Limb (tissue), 2 donors: ENCODE results near the gene RAB15.

Experiments used
- DNase-seq, 2 donors: peaks; one replicate each; pipeline ENCODE4 v3.0.0-alpha.2; 2016; ENCODE audit errors: extremely low spot score in 2 of 2

Gene RAB15

DNA sequence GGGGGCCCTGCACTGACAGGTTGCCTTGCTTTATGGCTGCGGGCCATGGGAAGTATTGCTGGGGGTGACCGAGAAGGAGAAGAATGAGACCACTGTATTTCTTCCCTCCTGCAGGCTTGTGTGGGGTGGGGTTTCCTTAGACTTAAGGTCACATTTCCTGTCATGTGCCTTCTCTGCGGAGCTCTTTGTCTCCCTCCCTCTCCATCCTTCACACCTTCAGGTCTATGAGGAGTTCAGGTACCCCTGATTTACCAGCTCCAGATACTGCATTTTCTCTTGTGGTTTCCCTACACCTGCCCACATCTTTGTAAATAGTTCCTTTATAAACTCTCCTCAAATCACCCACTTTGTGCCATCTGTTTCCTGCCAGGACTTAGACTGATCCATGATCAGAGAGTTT, 18.2 kb upstream of the RAB15 start:
- DNase-seq = no peak

DNA sequence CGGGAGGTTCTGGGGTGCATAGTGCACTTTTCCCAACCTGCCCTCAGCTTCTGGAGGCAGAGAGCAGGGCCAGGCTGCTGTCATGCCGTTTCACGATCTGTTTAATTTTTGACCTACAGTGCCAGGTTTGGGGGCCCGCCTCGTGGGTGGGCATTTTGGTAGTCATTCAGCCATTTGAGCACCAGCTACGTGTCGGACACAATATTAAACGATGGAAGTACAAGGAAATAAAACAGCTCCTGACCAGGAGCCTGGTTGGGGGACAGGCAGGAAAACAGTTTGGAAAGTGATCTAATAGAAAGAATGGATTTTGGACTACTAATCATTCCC, 15.3 kb upstream of the RAB15 start:
- DNase-seq = no peak

DNA sequence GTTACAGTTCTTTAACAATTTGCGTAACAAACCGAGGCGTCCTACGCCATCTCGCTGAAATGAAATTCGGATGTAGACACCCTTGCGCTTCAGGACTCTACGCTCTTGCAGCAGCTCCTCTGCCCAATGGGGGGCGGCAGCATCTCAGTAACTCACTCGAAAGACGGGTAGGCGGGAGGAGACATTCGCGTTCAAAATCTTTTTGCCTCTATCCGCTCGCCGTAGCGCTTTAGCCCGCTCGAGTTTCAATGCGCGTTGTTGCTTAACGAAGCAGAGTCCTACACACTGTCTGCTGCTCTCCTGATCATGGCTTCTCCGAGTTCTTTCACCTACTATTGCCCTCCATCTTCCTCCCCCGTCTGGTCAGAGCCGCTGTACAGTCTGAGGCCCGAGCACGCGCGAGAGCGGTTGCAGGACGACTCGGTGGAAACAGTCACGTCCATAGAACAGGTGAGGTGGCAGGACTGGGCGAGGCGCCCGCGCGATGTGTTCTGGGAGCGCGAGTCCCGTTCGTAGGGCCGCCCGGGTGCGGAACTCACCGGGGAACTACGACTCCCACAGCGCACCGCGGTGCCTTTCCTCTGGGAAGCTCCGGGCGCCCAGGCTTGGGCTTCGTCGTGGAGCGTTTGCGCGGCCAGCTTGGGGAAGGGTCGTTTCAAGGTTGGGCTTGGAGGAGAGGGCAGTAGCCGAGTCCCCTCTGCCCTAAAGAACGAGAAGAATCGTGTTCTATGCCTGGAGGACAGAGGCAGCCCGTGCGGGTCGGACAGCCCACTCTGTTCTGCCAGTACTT, 14.7 kb upstream of the RAB15 start, which contains the start of gene FNTB:
Gene FNTB (plus strand): TSS at position 248 of the 790 bp plus-strand sequence. CDS start 59 bp downstream, at position 307.
- peak; percentile 96 to 98 for DNase-seq

DNA sequence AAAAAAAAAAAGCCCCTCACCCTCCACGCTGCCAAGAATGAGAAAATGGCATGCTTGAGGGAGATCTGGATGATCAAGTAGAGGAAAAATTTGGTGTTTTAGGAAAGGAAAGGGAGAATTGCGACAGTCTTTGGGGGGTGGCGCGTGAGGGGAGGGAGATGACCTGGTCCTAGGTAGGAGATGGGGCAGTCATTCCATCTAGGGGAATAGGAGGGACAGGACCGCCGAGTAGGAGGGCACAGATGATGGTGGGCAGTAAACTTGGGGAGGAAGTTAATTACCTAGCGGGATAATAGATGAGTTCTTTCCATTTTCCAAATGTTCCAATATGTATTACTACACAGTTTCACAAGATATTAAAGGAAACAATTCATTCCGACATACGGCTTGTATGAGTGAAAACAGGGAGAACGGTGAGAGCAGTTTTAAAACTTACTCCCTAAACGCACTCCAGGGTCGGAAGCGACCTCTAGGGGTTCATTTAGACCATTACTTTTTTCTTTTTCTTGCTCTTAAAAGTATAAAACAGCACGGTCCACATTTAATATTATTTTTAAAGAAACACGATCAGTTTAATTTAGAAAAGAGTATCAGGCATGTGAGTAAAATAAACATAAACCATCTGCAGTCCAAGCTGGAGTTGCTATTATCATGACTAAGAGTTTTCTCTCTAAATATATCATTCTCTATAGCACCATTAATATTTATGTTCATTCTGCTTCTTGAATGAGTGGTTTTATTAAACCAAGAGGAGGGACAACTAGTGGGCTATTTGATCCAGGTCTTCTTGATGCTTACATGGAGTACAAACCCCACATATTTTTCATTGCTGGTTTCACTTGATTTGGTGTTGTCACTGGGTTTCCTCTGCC, 11.5 kb upstream of the RAB15 start:
- peak in 1 of 2 donors; percentile 65 for DNase-seq

DNA sequence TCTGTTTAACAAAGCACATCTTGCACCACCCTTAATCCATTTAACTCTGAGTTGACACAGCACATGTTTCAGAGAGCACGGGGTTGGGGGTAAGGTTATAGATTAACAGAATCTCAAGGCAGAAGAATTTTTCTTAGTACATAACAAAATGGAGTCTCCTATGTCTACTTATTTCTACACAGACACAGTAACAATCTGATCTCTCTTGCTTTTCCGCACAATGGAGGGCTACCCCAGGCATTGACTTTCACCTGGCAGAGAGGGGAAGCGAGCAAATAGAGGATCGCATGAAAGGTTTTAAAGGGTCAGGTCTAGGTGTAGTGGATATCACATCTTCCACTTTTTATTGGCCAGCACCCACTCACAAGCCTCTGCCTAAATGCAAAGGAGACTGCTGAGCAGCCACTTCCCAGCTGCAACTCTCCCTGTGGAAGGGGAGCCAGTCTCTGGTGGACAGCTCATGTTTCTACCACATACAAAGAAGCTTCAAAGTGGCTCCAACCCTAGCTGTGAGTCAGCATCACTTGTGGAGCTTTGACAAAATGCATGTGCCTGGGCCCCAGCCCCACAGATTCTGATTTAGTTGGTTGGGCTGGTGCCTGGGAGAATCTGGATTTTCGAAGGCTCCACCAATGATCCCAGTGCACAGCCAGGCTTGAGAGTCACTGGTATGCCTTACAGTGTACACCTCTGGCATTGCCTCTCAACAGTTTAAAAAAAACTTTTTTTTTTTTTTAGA, 7.4 kb upstream of the RAB15 start:
- DNase-seq = no peak

DNA sequence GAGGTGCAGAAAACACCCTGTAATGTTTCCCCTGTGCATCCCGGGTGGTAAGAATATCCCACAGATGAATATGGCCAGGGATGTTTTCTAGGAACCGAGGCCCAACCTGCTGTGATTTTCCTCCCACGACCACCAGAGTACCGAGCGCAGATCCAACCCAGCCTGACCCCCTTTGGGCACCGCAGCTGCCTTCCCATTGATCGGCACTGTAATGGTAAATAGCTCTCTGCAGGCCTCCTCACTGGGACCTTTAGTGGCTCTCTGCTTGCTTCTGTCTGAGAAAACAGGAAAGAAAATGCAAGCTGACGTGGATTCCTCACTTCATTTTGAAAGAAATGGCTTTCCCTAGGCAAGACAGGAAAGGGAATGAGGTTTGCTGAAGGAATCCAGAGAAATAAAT, 2.4 kb upstream of the RAB15 start:
- DNase-seq = no peak

GRCh38 chr14:64973826-64974225, 1.7 kb upstream of the RAB15 start:
- no peak for DNase-seq

DNA sequence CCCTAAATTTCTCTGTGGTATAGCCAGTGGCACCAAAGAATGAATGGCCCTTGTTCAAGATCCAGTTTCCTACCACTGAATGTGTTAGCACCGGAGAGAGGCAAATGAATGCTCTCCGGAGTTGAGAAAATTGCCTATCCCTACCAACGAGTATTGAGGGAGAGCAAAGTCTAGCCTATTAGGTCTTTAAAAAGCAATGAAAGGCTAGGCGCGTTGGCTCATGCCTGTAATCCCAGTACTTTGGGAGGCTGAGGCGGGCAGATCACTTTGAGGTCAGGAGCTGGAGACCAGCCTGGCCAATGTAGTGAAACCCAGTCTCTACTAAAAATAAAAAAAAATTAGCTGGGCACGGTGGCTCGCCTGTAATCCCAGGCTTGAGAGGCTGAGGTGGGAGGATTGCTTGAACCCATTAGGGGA, 898 bp upstream of the RAB15 start:
- DNase-seq = no peak

DNA sequence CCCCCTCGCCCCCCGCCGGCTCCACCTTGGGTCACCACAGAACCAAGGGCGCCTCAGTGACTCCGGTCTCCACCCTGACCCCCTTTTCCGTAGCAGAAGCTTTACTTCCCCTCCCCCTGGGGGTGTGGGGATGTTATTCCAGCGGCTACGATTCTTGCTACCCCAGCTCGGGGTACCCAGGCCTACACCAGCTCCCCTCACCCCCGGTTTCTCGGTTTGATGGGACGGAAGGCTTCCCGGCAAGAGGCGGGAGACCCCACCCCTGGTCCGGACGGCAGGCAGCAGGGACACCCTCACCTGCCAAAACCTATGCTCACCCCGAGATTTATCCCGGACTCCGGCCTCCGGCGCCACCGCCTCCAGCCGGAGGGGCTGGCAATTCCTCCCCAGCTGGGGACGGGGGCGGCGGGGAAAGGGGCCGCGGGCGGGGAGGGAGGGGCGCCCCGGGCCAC, 619 bp downstream of the RAB15 start:
- DNase-seq = peak in 1 of 2 donors; percentile 74

DNA sequence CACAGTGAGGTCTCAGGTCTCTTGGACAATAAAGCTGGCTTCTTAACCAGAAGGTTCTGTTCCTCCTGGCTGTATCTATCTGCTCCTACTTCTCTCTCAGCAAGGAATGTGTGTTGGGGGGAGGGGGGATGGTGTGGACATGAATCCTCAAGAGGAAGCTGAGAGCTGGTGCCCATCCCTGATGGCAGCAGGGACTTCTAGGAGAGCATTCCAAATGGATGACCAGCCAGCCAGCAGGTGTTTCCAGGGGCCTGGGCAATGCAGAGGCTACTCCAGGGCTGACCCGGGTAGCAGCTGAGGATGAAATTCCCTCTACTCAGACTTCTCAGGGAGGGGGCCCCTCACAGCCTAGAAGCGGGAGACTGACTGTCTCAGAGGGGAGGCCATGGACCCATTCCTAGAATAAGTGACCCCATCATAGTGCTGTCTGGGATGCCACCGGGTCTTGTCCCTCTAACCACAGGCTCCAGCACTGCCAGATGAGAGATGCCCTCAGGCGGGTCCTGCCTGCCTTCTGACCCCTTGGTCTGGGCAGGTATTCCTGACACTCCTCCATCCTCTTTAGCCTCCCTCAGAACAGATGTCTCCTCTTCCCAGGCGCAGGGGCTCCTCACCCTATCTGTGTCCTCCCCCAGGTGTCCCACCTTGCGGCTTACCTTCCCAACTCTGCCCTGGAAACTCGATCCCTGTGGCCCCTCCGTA, 1.2 kb downstream of the RAB15 start:
- DNase-seq = no peak

DNA sequence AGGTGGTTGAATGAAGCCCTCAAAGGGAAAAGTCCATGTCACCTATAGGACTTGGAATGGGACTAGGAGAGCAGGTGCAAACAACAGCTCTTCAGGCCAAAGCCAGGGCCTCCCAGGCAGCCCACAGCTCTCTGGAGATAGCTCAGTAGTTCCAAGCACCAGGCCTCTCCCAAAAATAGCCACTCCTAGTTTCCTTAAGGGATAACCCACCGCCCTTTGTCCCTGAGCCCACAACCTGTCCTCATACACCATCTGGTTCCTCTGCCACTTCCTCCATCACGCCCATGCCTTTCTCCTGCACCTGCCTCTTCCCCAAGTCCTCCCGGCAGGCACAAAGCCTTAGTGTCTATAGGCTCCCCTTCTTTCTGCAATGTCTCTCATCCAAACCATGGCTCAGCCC, 2.1 kb downstream of the RAB15 start:
- no peak for DNase-seq

GRCh38 chr14:64968651-64969050, 3.5 kb downstream of the RAB15 start:
- no peak for DNase-seq

- DNase-seq = no peak
These were observed 4.0 kb downstream of the RAB15 start for GRCh38 chr14:64968167-64968566.

DNA sequence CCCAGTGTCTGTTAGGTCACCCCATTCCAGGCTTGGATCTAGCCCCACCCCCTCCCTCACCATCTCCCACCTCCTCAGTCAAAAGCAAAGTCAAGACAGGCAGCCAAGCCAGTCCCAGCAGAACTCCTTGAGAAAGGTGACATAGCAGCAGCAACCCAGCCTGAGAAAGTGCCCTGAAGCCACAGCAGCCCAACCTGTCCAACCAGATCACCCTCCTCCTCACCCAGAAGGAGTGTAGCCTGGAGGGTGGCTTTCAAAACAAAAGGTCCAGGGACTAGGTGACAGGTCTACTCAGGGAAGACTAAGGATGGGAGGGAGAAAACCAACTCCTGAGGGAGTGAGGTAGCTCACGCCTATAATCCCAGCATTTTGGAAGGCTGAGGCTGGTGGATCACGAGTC, 5.2 kb downstream of the RAB15 start:
- DNase-seq = no peak

DNA sequence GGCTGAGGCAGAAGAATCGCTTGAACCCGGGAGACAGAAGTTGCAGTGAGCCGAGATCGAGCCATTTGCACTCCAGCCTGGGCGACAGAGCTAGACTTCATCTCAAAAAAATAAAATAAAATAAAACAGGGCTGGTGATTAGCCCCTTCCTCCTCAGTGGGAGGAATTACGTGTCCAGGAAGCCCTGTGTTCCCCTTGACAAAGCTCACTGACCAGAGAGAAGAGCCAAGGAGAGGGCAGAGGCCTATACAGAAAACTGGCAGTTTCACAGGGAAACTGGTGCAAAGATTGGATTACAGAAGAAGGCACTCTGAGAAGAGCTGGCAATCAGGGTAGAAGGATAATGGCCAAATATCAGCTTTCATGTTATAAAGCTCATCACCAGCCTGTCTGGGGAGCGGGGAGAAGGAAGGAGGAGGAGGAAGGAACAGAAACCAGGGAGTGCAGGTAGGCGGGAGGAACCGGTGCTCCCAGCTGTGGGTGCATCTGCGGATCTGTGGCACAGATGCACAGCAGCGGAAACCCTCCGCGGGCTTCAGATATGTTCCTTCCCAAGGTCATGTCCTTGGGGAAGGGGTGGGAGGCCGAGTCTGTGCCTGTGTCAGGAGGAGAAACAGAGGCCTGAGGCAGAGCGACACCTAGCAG, 6.7 kb downstream of the RAB15 start:
- no peak for DNase-seq

GRCh38 chr14:64963611-64964010, 8.5 kb downstream of the RAB15 start:
- DNase-seq = no peak

- no peak for DNase-seq
These were observed 11.3 kb downstream of the RAB15 start for GRCh38 chr14:64960762-64961276.

DNA sequence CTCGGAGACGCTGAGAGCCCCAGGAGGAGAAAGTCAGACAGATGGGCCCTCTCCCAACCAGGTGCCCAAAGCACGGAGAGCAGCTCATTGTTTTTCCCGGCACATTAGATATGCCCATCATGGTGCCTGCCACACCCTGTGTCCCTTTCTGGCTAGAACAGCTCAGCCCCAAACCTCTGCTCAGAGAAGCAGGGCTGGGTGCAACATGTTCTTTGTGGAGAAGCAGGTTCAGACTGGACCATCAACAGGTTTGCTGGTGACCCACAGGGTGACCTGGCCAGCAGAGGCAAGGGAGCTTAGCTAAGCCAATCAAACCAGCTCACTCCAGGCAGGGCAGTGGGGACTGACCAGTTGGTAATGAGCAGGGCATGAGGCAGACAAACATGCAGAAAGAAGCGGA, 13.4 kb downstream of the RAB15 start:
- DNase-seq = no peak

GRCh38 chr14:64958201-64958600, 13.9 kb downstream of the RAB15 start:
- DNase-seq = no peak

- no peak for DNase-seq
These were observed 15.3 kb downstream of the RAB15 start for GRCh38 chr14:64956697-64957406.
